Measurements from ENCODE around the gene GPHN.
A peak's percentile ranks its signal among the peaks of the same experiment; 100 is the strongest.

GPHN gene

GRCh38 chr14:67186172-67186768 is 678.3 kb downstream of the GPHN start:
- DNase-seq, result no peak

GRCh38 chr14:67186789-67187584 is 679.0 kb downstream of the GPHN start:
- peak; percentile 31 for DNase-seq

GRCh38 chr14:67187826-67188225 is 679.9 kb downstream of the GPHN start:
- DNase-seq, result no peak

GRCh38 chr14:67188326-67188725 is 680.4 kb downstream of the GPHN start:
- DNase-seq, result no peak

GRCh38 chr14:67191768-67192290 is 683.9 kb downstream of the GPHN start:
- DNase-seq, result no peak

GRCh38 chr14:67192366-67192765 is 684.4 kb downstream of the GPHN start:
- no peak for DNase-seq

- no peak for DNase-seq
Measured at GRCh38 chr14:67195279-67195678, 687.3 kb downstream of the GPHN start.

GRCh38 chr14:67199016-67199415 is 691.1 kb downstream of the GPHN start:
- DNase-seq, result no peak

GRCh38 chr14:67207810-67208209 is 699.9 kb downstream of the GPHN start:
- no peak for DNase-seq

GRCh38 chr14:67218126-67218525 is 710.2 kb downstream of the GPHN start:
- DNase-seq, result no peak

GRCh38 chr14:67221248-67221981 is 713.5 kb downstream of the GPHN start:
- no peak for DNase-seq

- no peak for DNase-seq
Measured at GRCh38 chr14:67221982-67222328, 714.0 kb downstream of the GPHN start.

GRCh38 chr14:67225523-67225922 is 717.6 kb downstream of the GPHN start:
- DNase-seq, result no peak

- no peak for DNase-seq
Measured at GRCh38 chr14:67228325-67228984, 720.5 kb downstream of the GPHN start.
